Activated CD4-positive, alpha-beta T cell treated with anti-CD3 and anti-CD28 coated beads for 36 hours (primary cell): Measurements from ENCODE around the gene KRT75. TPM values are rescaled to one million over a fixed set of nuclear protein-coding genes. Genes with fewer than 3 reads are reported as not detected.

Experiments
- ATAC-seq: fragments of 200-7000 bp; cut with Tn5 transposase; one replicate; pipeline ENCODE4 v1.10.0; 2021; ENCODE audit warnings: mild to moderate bottlenecking, moderate library complexity
- CTCF ChIA-PET: fragments of 350-600 bp; sonication (Branson Sonifier 250); formaldehyde crosslinking; loops from one replicate; lab custom pipeline; 2021; ENCODE audit warnings: antibody characterized with exemption; lab: Charles Lee
- POLR2A ChIA-PET: fragments of 350-600 bp; sonication (Branson Sonifier 250); formaldehyde crosslinking; loops from one replicate; lab custom pipeline; 2021; ENCODE audit warnings: antibody characterized with exemption, inconsistent platforms; lab: Charles Lee
- DNase-seq: peaks from one replicate; pipeline ENCODE4 v3.0.0-alpha.2; 2020
- H3K27ac Mint-ChIP-seq: one replicate; pipeline ENCODE4 v1.8.0; 2021; ENCODE audit warnings: mixed read lengths
- H3K27me3 Mint-ChIP-seq: one replicate; pipeline ENCODE4 v1.8.0; 2021; ENCODE audit warnings: mixed read lengths
- H3K36me3 Mint-ChIP-seq: one replicate; pipeline ENCODE4 v1.8.0; 2021; ENCODE audit warnings: low read depth, mixed read lengths
- H3K4me1 Mint-ChIP-seq: one replicate; pipeline ENCODE4 v1.8.0; 2021; ENCODE audit warnings: mixed read lengths
- H3K4me3 Mint-ChIP-seq: one replicate; pipeline ENCODE4 v1.8.0; 2021; ENCODE audit warnings: mild to moderate bottlenecking, moderate library complexity, mixed read lengths
- H3K9me3 Mint-ChIP-seq: one replicate; pipeline ENCODE4 v1.8.0; 2021; ENCODE audit warnings: low read depth, mixed read lengths
- intact Hi-C, 2 experiments: fragments of 100-400 bp; cut with DNase I in 1 of 2; cut with micrococcal nuclease in 1 of 2; formaldehyde crosslinking; loops; one replicate each; pipeline versions ENCODE4 v1.14.2 to v1.15.1; 2022 to 2024; cut with DNase I, micrococcal nuclease
- total RNA-seq, 2 experiments: library from RNA; stranded (reverse); gene quantifications; one replicate each; pipeline ENCODE4 v1.2.3, GENCODE V29; 2021

Gene KRT75
- total RNA-seq, 2 experiments from 2014 or later: not detected

- intact Hi-C loops: no loop called here
- Mint-ChIP-seq H3K4me1 (no peaks in the 10 kb centered on the region), H3K4me3 (no peak overlapping the region), H3K36me3 (no peaks in the 10 kb centered on the region), H3K9me3 (no peaks in the 10 kb centered on the region), H3K27me3 (peaks cover 3% of the 10 kb centered on the region), H3K27ac (no peak overlapping the region)
- ChIA-PET POLR2A (no interaction called here), CTCF (interaction anchor here (0.9 to 1.3 kb wide), 2 partner anchors 18 to 28 kb away, joined by 4 read pairs; no protein-coding TSS in a partner anchor)
- ATAC-seq (no peak), DNase-seq (no peak)
Observed at GRCh38 chr12:52401526-52401925, 32.6 kb downstream of the KRT75 start.

- no peak overlapping the region for H3K27ac Mint-ChIP-seq
- ATAC-seq (no peak), DNase-seq (no peak)
- CTCF ChIA-PET: interaction anchor here (0.9 to 1.3 kb wide), 3 partner anchors 17 to 580 kb away, joined by 4 to 6 read pairs (median 4); no protein-coding TSS in a partner anchor
- no peaks in the 10 kb centered on the region for H3K9me3 Mint-ChIP-seq
- H3K36me3 Mint-ChIP-seq: no peaks in the 10 kb centered on the region
- POLR2A ChIA-PET: no interaction called here
- intact Hi-C loops: no loop called here
- H3K4me1 Mint-ChIP-seq: no peaks in the 10 kb centered on the region
- H3K27me3 Mint-ChIP-seq: peaks cover 3% of the 10 kb centered on the region
- no peak overlapping the region for H3K4me3 Mint-ChIP-seq
Observed at GRCh38 chr12:52400906-52401305, 33.3 kb downstream of the KRT75 start.

GRCh38 chr12:52399756-52400155, 34.4 kb downstream of the KRT75 start:
- intact Hi-C loops: loop anchor here in 1 of 2 experiments (10.0 kb wide), 1 partner anchor 105 kb away; no protein-coding TSS in a partner anchor
- no peak for DNase-seq
- Mint-ChIP-seq H3K4me3 (no peak overlapping the region), H3K27me3 (peaks cover 3% of the 10 kb centered on the region), H3K9me3 (no peaks in the 10 kb centered on the region), H3K36me3 (no peaks in the 10 kb centered on the region), H3K27ac (no peak overlapping the region), H3K4me1 (no peaks in the 10 kb centered on the region)
- CTCF ChIA-PET: interaction anchor here (1.1 to 1.5 kb wide), 2 partner anchors 27 to 581 kb away, joined by 6 read pairs; no protein-coding TSS in a partner anchor
- ATAC-seq: no peak
- POLR2A ChIA-PET: no interaction called here

GRCh38 chr12:52398176-52398575, 36.0 kb downstream of the KRT75 start:
- ATAC-seq (peak; percentile 58), DNase-seq (peak; percentile 15)
- CTCF ChIA-PET: interaction anchor here (0.6 to 1.3 kb wide), 3 partner anchors 14 to 30 kb away, joined by 3 to 5 read pairs (median 3); no protein-coding TSS in a partner anchor
- no peak overlapping the region for H3K27ac Mint-ChIP-seq
- intact Hi-C loops: loop anchor here in 1 of 2 experiments (10.0 kb wide), 1 partner anchor 107 kb away; no protein-coding TSS in a partner anchor
- H3K4me1 Mint-ChIP-seq: no peaks in the 10 kb centered on the region
- H3K27me3 Mint-ChIP-seq: peaks cover 3% of the 10 kb centered on the region
- no peaks in the 10 kb centered on the region for H3K36me3 Mint-ChIP-seq
- H3K4me3 Mint-ChIP-seq: no peak overlapping the region
- no peaks in the 10 kb centered on the region for H3K9me3 Mint-ChIP-seq
- POLR2A ChIA-PET: interaction anchor here (0.7 kb wide), 1 partner anchor 370 kb away, joined by 6 read pairs; no protein-coding TSS in a partner anchor

- no peak for ATAC-seq
- H3K4me3 Mint-ChIP-seq: no peak overlapping the region
- peaks cover 5% of the 10 kb centered on the region for H3K27me3 Mint-ChIP-seq
- DNase-seq: no peak
- intact Hi-C loops: loop anchor here in 1 of 2 experiments (10.0 kb wide), 1 partner anchor 108 kb away; no protein-coding TSS in a partner anchor
- POLR2A ChIA-PET: no interaction called here
- CTCF ChIA-PET: interaction anchor here (0.6 to 1.6 kb wide), 3 partner anchors 12 to 25 kb away, joined by 3 to 4 read pairs (median 3); partner anchors contain the start of gene KRT84
- no peaks in the 10 kb centered on the region for H3K4me1 Mint-ChIP-seq
- no peak overlapping the region for H3K27ac Mint-ChIP-seq
- no peaks in the 10 kb centered on the region for H3K9me3 Mint-ChIP-seq
- no peaks in the 10 kb centered on the region for H3K36me3 Mint-ChIP-seq
Observed at GRCh38 chr12:52396656-52397055, 37.5 kb downstream of the KRT75 start.

GRCh38 chr12:52395761-52396434, 38.3 kb downstream of the KRT75 start:
- intact Hi-C loops: loop anchor here in 1 of 2 experiments (10.0 kb wide), 1 partner anchor 109 kb away; no protein-coding TSS in a partner anchor
- no peak overlapping the region for H3K27ac Mint-ChIP-seq
- H3K27me3 Mint-ChIP-seq: peaks cover 5% of the 10 kb centered on the region
- no peaks in the 10 kb centered on the region for H3K4me1 Mint-ChIP-seq
- peak; percentile 39 for DNase-seq
- no peaks in the 10 kb centered on the region for H3K36me3 Mint-ChIP-seq
- CTCF ChIA-PET: interaction anchor here (0.7 to 2.4 kb wide), 6 partner anchors 11 to 484 kb away, joined by 3 to 11 read pairs (median 3); partner anchors contain the start of gene KRT84
- POLR2A ChIA-PET: no interaction called here
- no peaks in the 10 kb centered on the region for H3K9me3 Mint-ChIP-seq
- H3K4me3 Mint-ChIP-seq: no peak overlapping the region
- ATAC-seq: no peak

- H3K27me3 Mint-ChIP-seq: peaks cover 5% of the 10 kb centered on the region
- H3K9me3 Mint-ChIP-seq: no peaks in the 10 kb centered on the region
- H3K36me3 Mint-ChIP-seq: no peaks in the 10 kb centered on the region
- intact Hi-C loops: loop anchor here in 1 of 2 experiments (10.0 kb wide), 1 partner anchor 110 kb away; no protein-coding TSS in a partner anchor
- no peaks in the 10 kb centered on the region for H3K4me1 Mint-ChIP-seq
- CTCF ChIA-PET: interaction anchor here (0.5 to 2.4 kb wide), 4 partner anchors 22 to 490 kb away, joined by 3 to 11 read pairs (median 3); no protein-coding TSS in a partner anchor
- no peak overlapping the region for H3K4me3 Mint-ChIP-seq
- DNase-seq (no peak), ATAC-seq (no peak)
- POLR2A ChIA-PET: no interaction called here
- no peak overlapping the region for H3K27ac Mint-ChIP-seq
Observed at GRCh38 chr12:52394836-52395405, 39.2 kb downstream of the KRT75 start.

- ChIA-PET CTCF (interaction anchor here (1.5 kb wide), 1 partner anchor 19 kb away, joined by 4 read pairs; no protein-coding TSS in a partner anchor), POLR2A (interaction anchor here (1.2 kb wide), 1 partner anchor 20 kb away, joined by 3 read pairs; no protein-coding TSS in a partner anchor)
- ATAC-seq (no peak), DNase-seq (no peak)
- peaks cover 10% of the 10 kb centered on the region for H3K27me3 Mint-ChIP-seq
- H3K27ac Mint-ChIP-seq: no peak overlapping the region
- no peaks in the 10 kb centered on the region for H3K36me3 Mint-ChIP-seq
- H3K9me3 Mint-ChIP-seq: no peaks in the 10 kb centered on the region
- H3K4me3 Mint-ChIP-seq: no peak overlapping the region
- H3K4me1 Mint-ChIP-seq: no peaks in the 10 kb centered on the region
- intact Hi-C loops: loop anchor here in 1 of 2 experiments (10.0 kb wide), 1 partner anchor 112 kb away; no protein-coding TSS in a partner anchor
Observed at GRCh38 chr12:52392465-52393007, 41.6 kb downstream of the KRT75 start.

- Mint-ChIP-seq H3K36me3 (no peaks in the 10 kb centered on the region), H3K4me3 (no peak overlapping the region), H3K27me3 (peaks cover 7% of the 10 kb centered on the region), H3K4me1 (no peaks in the 10 kb centered on the region), H3K27ac (no peak overlapping the region), H3K9me3 (no peaks in the 10 kb centered on the region)
- DNase-seq (no peak), ATAC-seq (no peak)
- POLR2A ChIA-PET: interaction anchor here (1.2 kb wide), 1 partner anchor 19 kb away, joined by 3 read pairs; no protein-coding TSS in a partner anchor
- intact Hi-C loops: loop anchor here in 1 of 2 experiments (10.0 kb wide), 1 partner anchor 113 kb away; no protein-coding TSS in a partner anchor
- CTCF ChIA-PET: interaction anchor here (1.5 kb wide), 1 partner anchor 18 kb away, joined by 4 read pairs; no protein-coding TSS in a partner anchor
Observed at GRCh38 chr12:52391618-52392002, 42.6 kb downstream of the KRT75 start.

- CTCF ChIA-PET: interaction anchor here (0.6 to 1.5 kb wide), 2 partner anchors 17 to 584 kb away, joined by 3 to 4 read pairs; no protein-coding TSS in a partner anchor
- Mint-ChIP-seq H3K36me3 (no peaks in the 10 kb centered on the region), H3K27me3 (peaks cover 7% of the 10 kb centered on the region), H3K4me3 (no peak overlapping the region), H3K9me3 (no peaks in the 10 kb centered on the region), H3K27ac (no peak overlapping the region), H3K4me1 (no peaks in the 10 kb centered on the region)
- DNase-seq (peak; percentile 21), ATAC-seq (no peak)
- POLR2A ChIA-PET: interaction anchor here (1.2 kb wide), 1 partner anchor 18 kb away, joined by 3 read pairs; no protein-coding TSS in a partner anchor
- intact Hi-C loops: loop anchor here in 1 of 2 experiments (10.0 kb wide), 1 partner anchor 114 kb away; no protein-coding TSS in a partner anchor
Observed at GRCh38 chr12:52390739-52391617, 43.2 kb downstream of the KRT75 start.
